Non-pigmented ciliary epithelial cell (primary cell): ENCODE results near the gene FOXN3.

Experiments used
- DNase-seq: peaks from one replicate; pipeline ENCODE4 v3.0.0-alpha.2; 2010; ENCODE audit warnings: low read depth

Gene FOXN3

DNA sequence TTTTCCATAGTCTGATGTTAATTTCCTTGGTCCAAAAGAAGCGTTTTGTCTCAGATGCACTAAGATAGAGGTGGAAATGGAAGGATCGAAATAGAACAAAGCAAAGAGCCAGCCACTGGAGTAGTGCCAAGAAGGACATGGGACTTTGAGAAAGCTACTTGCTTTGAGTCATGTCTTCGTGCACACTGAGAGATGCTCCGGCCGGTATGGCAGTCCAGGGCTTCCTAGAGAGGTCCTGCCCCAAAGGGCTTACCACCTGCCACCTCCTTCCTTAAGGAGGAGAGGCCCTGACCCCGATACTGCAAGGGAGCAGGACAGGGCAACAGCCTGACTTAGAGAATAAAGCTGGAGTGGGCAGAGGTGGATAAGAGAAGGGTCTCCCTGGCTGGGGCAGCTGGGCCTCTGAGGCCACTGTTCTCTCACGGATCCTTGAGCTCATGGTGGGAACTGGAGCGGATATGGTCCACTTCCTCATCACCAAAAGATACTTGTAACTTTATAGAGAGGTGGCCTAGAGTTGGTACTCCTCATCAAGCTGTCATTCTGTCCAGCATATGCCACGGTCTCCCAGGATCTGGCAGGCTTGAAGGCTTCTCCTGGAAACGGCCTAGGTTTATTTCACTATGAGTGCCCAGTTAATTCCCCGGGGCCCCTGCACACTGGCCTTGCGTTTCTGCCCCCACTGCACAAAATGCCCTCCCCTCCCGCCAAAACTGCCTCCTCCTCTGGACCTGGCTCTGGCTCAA is 57.4 kb downstream of the FOXN3 start:
- no peak for DNase-seq

GRCh38 chr14:89357655-89358297 is 59.3 kb downstream of the FOXN3 start:
- no peak for DNase-seq

- DNase-seq, result no peak
Observed at GRCh38 chr14:89356927-89357326, 60.1 kb downstream of the FOXN3 start.

- no peak for DNase-seq
Observed at GRCh38 chr14:89356496-89356895, 60.5 kb downstream of the FOXN3 start.

DNA sequence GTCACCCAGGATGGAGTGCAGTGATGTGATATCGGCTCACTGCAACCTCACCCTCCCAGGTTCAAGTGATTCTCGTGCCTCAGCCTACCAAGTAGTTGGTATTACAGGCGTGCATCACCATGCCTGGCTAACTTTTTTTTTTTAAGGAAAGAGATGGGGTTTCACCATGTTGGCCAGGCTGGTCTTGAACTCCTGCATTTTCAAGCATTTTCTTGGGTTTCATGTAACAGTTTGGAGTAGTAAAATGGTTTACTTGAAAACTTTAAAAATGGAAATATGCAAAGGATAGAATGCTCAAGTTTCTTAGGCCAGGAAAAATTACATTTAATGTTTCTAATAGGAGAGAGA is 63.3 kb downstream of the FOXN3 start:
- DNase-seq, result no peak

DNA sequence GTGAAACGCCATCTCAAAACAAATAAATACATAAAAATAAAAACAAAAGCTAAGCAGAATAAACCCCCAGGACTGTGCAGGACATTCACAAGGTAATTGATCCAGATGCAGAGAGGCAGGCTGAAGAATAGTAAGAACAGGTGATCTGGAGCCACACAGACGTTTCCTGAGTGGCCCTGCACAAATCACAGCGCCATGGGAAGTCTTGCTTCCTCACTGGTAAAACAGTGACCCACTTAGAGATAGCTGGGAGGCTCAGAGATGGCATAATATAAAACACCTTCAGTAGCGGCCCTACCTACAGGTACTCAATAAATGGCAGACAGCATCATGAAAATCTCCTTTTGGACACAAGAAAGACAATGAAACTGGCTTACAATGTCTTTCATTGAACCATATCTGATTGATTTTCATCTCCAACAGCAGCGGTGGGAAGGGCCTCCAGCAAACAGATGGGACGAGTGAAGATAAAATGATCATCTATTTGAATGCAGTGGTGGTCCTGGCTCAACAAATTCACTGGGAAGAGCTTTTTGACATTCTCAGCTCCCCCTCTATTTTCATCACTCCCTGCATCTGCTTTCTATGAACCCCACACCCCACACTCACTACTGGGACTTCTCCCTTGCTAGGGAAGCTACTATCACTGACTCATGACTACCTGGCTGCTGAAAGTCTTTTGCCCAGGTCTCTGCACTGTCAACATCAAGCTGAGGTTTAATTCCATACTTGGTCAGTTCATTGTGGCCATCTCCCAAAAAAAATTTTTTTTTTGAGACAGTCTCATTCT is 63.9 kb downstream of the FOXN3 start:
- DNase-seq, result no peak

GRCh38 chr14:89351516-89352404 is 65.3 kb downstream of the FOXN3 start:
- no peak for DNase-seq

DNA sequence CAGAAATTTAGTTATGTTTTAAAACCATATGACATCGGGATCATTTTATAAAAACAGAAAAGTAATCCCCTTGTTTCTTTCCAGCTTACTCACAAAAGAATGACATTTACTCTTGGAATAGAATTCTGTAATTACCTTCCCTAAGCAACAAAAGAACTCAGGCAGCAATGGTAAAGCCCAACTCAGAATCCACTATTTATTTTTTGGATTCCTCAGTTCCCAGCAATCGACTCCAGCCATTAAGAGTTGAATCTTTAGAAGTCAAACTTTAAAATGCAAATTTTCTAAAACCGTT is 65.9 kb downstream of the FOXN3 start:
- no peak for DNase-seq

DNA sequence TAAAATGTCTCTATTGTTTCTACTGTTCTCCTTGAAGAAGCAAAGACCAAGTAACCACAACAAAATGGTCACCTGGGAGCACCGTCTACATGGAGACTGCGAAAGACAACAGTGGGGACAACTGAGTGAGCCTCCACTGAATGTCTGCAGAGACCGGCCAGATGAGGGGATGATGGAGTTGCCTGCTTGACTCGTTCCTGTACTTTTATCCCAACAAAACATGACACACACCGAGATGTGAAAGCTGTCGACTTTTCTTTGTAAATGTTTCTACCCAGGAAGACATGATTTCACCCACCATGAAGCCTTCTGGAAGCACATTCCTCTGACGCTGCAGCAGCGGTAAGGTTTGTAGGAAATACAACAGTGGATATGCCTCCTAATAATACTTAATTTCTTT is 66.9 kb downstream of the FOXN3 start:
- DNase-seq, result no peak

GRCh38 chr14:89349171-89350008 is 67.6 kb downstream of the FOXN3 start:
- no peak for DNase-seq

DNA sequence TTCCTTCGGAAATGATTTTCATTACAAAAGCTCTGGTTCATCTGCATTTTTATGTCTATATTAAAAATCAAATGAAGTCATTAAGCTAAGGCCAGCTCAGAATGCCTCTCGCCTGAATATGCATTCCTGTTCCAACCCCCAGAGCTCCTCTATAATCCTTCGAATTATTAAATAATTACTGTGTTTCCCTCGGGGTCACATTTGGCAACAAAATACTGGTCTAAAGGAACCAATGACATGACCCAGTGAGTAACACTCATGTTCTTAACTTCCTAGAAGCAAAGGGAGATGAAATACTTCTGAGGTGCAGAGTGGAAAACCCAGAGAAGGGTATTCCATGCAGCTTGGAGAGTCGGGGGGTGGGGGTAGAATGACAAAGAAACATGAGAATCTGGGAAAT is 68.3 kb downstream of the FOXN3 start:
- no peak for DNase-seq

GRCh38 chr14:89347885-89348284 is 69.1 kb downstream of the FOXN3 start:
- no peak for DNase-seq

DNA sequence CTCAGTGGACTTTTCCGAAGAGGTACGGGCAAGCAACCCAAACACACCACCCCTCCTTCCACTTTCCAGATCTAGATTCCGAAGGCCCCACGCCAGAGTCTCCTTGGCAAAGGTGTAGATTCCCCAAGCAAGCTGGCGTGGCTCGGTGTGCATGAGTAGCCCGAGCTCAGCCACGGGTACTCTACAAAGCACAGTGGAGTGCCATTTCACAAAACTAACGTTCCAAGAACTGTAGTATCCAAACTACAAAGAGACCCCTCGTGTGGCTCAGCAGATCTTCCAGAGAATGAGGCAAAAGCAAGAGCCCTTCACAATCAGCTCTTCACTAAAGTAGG is 72.1 kb downstream of the FOXN3 start:
- DNase-seq, result no peak

- no peak for DNase-seq
Observed at GRCh38 chr14:89343356-89343755, 73.7 kb downstream of the FOXN3 start.

- DNase-seq, result no peak
Observed at GRCh38 chr14:89342049-89342448, 75.0 kb downstream of the FOXN3 start.

GRCh38 chr14:89340200-89341181 is 76.5 kb downstream of the FOXN3 start:
- DNase-seq, result no peak

- DNase-seq, result no peak
Observed at GRCh38 chr14:89339579-89339978, 77.5 kb downstream of the FOXN3 start.

GRCh38 chr14:89339158-89339557 is 77.9 kb downstream of the FOXN3 start:
- no peak for DNase-seq

- no peak for DNase-seq
Observed at GRCh38 chr14:89336338-89336737, 80.7 kb downstream of the FOXN3 start.

DNA sequence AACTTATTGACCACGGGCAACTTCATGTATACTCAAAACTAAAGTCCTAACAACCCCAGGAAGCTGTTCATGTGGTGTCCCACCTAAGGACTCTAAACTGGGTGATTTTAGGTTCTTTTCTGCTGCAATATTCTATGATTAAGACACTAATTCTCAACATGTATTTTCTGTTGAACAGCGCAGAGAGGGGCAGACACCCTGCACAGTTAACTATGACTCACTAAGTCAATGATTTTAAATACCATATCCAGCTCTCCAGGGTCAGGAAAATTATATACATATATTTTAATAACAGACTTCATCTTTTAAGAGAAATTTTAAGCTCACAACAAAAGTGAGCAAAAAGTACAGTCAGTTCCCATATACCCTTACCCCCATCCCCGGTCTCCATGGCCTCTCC is 85.0 kb downstream of the FOXN3 start:
- DNase-seq, result no peak
